ENCODE measurements around the gene NADK.
"Not testable (repeated sequence)": the region's sequence is repeated elsewhere in the genome, so short reads cannot be mapped to it uniquely, and the experiment has no call there.

The NADK gene

GRCh38 chr1:1729116-1729816 lies 49.0 kb downstream of the NADK start:
- H3K36me3 ChIP-seq (ENCODE audit: insufficient read depth, low read length): not testable (repeated sequence)

DNA sequence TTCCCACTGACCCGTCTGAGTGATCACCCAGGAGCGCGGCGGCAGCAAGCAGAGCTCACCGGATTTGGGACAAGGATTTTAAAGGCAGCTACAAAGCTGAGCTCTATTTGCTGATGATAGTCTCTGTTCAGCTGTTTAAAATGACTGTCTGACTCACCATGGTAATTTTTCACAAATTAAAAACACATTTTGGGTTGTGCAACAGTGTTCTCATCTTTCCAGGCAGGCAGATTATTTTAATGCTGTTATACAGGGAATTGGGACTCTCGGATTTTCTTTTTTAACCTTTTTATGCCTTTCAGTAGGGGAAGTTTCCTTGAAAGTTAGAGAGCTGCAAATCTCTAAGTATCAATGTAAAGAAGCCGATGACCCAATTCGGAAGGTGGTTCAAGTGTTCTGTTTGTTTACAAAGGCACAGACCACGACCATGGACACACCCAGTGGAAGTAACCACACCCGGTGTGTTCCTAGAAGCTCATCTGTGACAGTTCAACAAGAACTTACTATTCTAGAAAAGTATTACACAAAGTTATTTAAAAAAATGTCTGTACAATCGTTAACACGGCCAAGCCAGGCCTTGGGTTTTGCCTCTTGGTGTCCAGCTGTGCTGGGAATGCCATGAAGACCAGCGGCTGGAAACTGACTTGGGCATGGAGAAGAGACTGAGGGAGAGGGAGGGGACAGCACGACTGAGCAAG lies 49.8 kb downstream of the NADK start:
- not testable (repeated sequence) for H3K9me3 ChIP-seq (ENCODE audit: control insufficient read depth, insufficient read depth, low read length); H3K36me3 ChIP-seq (ENCODE audit: insufficient read depth, low read length); H3K9ac ChIP-seq (ENCODE audit: low read depth, low read length); H3K4me1 ChIP-seq (ENCODE audit: insufficient read depth, low read length)

More at GRCh38 chr1:1729116-1729816, 49.0 kb downstream of the NADK start:
- not testable (repeated sequence) for H3K9me3 ChIP-seq (ENCODE audit: control insufficient read depth, insufficient read depth, low read length); H3K9ac ChIP-seq (ENCODE audit: low read depth, low read length); H3K4me1 ChIP-seq (ENCODE audit: insufficient read depth, low read length)

- H3K9ac ChIP-seq (ENCODE audit: low read depth, low read length); H3K36me3 ChIP-seq (ENCODE audit: insufficient read depth, low read length): not testable (repeated sequence)
Observed at GRCh38 chr1:1727131-1727651, 51.1 kb downstream of the NADK start.

GRCh38 chr1:1726088-1726487 lies 52.2 kb downstream of the NADK start:
- not testable (repeated sequence) for H3K36me3 ChIP-seq (ENCODE audit: insufficient read depth, low read length); H3K9ac ChIP-seq (ENCODE audit: low read depth, low read length); H3K9me3 ChIP-seq (ENCODE audit: control insufficient read depth, insufficient read depth, low read length); H3K4me1 ChIP-seq (ENCODE audit: insufficient read depth, low read length)

More at GRCh38 chr1:1727131-1727651, 51.1 kb downstream of the NADK start:
- H3K4me1 ChIP-seq (ENCODE audit: insufficient read depth, low read length); H3K9me3 ChIP-seq (ENCODE audit: control insufficient read depth, insufficient read depth, low read length): not testable (repeated sequence)

DNA sequence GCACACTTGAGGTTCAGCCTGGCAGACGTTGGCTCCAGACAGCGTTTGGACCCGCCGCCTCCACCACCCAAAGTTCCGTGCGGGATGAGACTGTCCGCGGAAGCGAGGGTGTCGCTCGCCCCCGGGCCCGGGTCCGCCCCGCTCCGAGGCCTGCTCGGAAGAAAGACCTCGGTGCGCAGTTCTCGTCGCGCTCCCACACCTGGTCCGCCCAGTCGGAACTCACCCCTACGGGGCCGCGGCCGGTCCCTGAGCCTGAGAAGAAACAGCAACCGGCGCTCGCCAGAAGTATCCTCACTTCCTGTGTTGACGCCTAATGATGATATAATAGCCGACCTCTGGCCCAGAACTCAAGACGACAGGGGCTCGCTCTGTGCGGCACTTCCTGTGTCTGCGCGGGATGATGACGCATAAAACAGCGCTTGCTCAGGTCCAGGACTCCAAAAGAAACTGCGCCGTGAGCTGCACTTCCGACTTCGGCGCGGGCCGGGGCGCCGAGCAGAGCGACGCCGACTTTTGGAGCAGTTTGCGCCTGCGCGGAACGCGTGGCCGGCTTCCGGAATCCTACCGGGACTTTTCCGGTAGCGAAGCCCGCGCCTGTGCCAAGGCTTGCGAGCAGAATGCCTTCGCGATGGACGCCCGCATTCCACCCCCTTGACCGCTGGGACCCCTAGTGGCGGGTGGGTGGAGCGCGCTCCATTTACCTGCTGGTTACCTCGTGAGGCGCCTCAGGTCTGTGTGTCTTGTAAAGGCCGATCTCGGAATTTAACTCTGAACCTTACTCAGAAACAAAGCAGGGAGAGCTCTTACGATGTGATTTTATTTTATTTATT lies 54.0 kb downstream of the NADK start, which contains the start of gene CDK11A:
TSS of gene CDK11A (minus strand) at position 323 of the 830 bp plus-strand sequence. CDS start 1,539 bp downstream, outside the sequence.
- not testable (repeated sequence) for H3K36me3 ChIP-seq (ENCODE audit: insufficient read depth, low read length); H3K9me3 ChIP-seq (ENCODE audit: control insufficient read depth, insufficient read depth, low read length); H3K4me1 ChIP-seq (ENCODE audit: insufficient read depth, low read length)
- H3K9ac ChIP-seq (ENCODE audit: low read depth, low read length): peak within 1 kb of the TSS; percentile 75; the same call in 1 of the 2 replicates

GRCh38 chr1:1721201-1721600 lies 57.1 kb downstream of the NADK start:
- Histone ChIP-seq H3K4me1 (ENCODE audit: insufficient read depth, low read length) (no peaks in the 10 kb centered on the region), H3K9me3 (ENCODE audit: control insufficient read depth, insufficient read depth, low read length) (no peaks in the 10 kb centered on the region), H3K9ac (ENCODE audit: low read depth, low read length) (no peak overlapping the region), H3K36me3 (ENCODE audit: insufficient read depth, low read length) (peaks cover 3% of the 10 kb centered on the region; the same call in 1 of the 2 replicates)

GRCh38 chr1:1715109-1715883 lies 63.0 kb downstream of the NADK start:
- not testable (repeated sequence) for H3K9ac ChIP-seq (ENCODE audit: low read depth, low read length); H3K4me1 ChIP-seq (ENCODE audit: insufficient read depth, low read length); H3K36me3 ChIP-seq (ENCODE audit: insufficient read depth, low read length); H3K9me3 ChIP-seq (ENCODE audit: control insufficient read depth, insufficient read depth, low read length)

GRCh38 chr1:1707897-1708296 lies 70.4 kb downstream of the NADK start:
- not testable (repeated sequence) for H3K36me3 ChIP-seq (ENCODE audit: insufficient read depth, low read length); H3K4me1 ChIP-seq (ENCODE audit: insufficient read depth, low read length); H3K9ac ChIP-seq (ENCODE audit: low read depth, low read length); H3K9me3 ChIP-seq (ENCODE audit: control insufficient read depth, insufficient read depth, low read length)

DNA sequence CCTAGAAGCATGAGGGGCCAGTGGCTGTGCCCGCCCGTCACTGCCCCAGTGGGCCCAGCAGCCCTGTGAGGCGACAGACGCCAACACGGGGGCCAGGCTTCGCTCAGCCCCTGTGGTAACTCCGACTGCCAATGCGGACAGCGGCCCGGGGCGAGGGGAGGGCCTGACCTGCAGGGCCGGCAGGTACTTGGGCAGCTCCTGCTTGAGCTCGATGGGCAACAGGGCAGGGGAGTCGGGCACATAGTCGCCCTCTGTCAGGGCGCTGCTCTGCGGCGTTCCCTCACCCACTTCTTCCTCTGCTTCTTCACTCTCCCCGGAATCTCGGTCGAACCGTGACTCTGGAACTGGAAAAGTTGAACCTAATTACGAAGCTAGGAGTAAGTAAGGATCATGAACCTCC lies 71.0 kb downstream of the NADK start:
- H3K9me3 ChIP-seq (ENCODE audit: control insufficient read depth, insufficient read depth, low read length); H3K4me1 ChIP-seq (ENCODE audit: insufficient read depth, low read length); H3K9ac ChIP-seq (ENCODE audit: low read depth, low read length); H3K36me3 ChIP-seq (ENCODE audit: insufficient read depth, low read length): not testable (repeated sequence)

- not testable (repeated sequence) for H3K4me1 ChIP-seq (ENCODE audit: insufficient read depth, low read length); H3K36me3 ChIP-seq (ENCODE audit: insufficient read depth, low read length); H3K9me3 ChIP-seq (ENCODE audit: control insufficient read depth, insufficient read depth, low read length); H3K9ac ChIP-seq (ENCODE audit: low read depth, low read length)
Observed at GRCh38 chr1:1705623-1706022, 72.6 kb downstream of the NADK start.

DNA sequence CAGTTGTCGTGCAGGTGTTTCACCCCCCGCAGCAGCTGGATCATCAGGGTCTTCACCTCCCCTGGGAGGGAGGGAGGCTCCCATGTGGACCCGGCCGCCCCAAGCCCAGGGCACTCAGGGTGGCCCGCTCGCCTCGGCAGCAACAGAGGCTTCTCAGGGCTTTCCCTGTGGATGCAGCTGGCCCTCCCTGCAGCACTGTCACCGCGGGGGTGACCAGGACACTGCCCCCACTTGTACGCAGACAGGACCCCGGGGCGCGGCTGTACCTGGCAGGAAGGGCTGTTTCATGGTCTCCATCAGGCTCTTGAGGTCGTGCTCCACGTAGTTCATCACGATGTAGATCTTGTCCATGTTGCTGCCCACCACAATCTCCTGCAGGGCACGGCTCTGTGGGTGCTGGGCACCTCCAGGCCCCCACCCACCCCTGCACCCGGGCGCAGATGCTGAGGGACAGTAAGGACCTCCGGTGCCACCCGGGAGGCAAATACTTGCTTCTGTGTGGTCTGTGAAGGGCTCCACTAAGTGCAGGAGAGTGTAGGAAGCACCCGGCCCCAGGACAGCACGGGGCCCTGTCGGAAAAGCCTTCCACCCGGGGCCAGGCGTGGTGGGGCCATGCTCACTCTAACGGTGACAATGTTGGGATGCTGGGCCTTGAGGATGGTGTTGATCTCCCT lies 73.8 kb downstream of the NADK start:
- not testable (repeated sequence) for H3K9ac ChIP-seq (ENCODE audit: low read depth, low read length); H3K9me3 ChIP-seq (ENCODE audit: control insufficient read depth, insufficient read depth, low read length); H3K36me3 ChIP-seq (ENCODE audit: insufficient read depth, low read length); H3K4me1 ChIP-seq (ENCODE audit: insufficient read depth, low read length)

DNA sequence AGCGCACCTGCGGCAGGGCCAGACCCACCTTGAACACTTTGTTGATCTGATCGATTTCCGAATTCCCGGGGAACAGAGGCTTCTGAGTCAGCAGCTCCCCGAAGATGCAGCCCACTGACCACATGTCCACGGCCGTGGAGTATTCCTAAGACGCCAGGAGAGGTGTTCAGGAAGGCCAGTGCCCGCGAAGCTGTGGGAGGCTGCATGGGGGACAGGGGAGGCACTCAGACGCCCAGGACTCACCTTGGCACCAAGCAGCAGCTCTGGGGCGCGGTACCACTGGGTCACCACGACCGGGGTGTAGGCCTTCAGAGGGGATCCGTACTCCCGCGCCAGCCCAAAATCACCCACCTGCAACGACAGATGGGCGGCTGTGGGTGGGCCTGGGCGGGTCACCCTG lies 74.5 kb downstream of the NADK start:
- no peak overlapping the region for H3K9ac ChIP-seq (ENCODE audit: low read depth, low read length)
- no peaks in the 10 kb centered on the region for H3K9me3 ChIP-seq (ENCODE audit: control insufficient read depth, insufficient read depth, low read length)
- no peaks in the 10 kb centered on the region for H3K36me3 ChIP-seq (ENCODE audit: insufficient read depth, low read length)
- H3K4me1 ChIP-seq (ENCODE audit: insufficient read depth, low read length): no peaks in the 10 kb centered on the region

DNA sequence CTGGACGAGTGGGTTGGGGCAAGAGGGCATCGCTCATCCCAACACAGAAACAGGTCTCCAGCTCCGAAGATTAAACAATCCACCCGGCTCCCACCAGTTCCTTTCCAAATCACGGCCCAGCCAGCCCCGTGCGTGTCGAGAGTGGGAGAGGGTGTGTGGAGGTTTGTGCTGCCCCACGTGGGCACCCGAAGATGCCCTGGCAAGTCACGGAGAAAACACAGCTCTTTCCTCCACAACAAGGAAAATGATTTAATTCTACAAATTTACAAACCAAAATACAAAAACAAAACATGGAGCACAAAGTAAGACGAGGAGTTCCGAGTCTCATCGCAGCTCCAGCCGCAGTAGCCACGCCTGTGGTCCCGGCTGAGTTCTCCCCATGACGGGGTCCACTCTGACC lies 75.8 kb downstream of the NADK start:
- H3K36me3 ChIP-seq (ENCODE audit: insufficient read depth, low read length); H3K4me1 ChIP-seq (ENCODE audit: insufficient read depth, low read length); H3K9ac ChIP-seq (ENCODE audit: low read depth, low read length); H3K9me3 ChIP-seq (ENCODE audit: control insufficient read depth, insufficient read depth, low read length): not testable (repeated sequence)
